B cell (primary cell): Measurements from ENCODE around the gene TNFRSF1A. TPM values are rescaled to one million over a fixed set of nuclear protein-coding genes. Genes with fewer than 3 reads are reported as not detected.

ENCODE experiments used
- ATAC-seq: fragments of 200-7000 bp; cut with Tn5 transposase; one replicate; pipeline ENCODE4 v1.10.0; 2021; ENCODE audit warnings: low read depth, mild to moderate bottlenecking, moderate number of reproducible peaks, moderate library complexity
- CTCF ChIA-PET: fragments of 350-600 bp; sonication (Branson Sonifier 250); formaldehyde crosslinking; loops from one replicate; lab custom pipeline; 2021; ENCODE audit warnings: antibody characterized with exemption, inconsistent platforms; lab: Charles Lee
- POLR2A ChIA-PET: fragments of 350-600 bp; sonication (Branson Sonifier 250); formaldehyde crosslinking; loops from one replicate; lab custom pipeline; 2021; ENCODE audit warnings: antibody characterized with exemption; lab: Charles Lee
- DNase-seq: peaks from one replicate; pipeline ENCODE4 v3.0.0; 2013
- H2AFZ ChIP-seq: 2 replicates; pipeline ENCODE4 v1.6.1; 2012; ENCODE audit warnings: mild to moderate bottlenecking, low read depth, low read length; ENCODE audit not compliant: insufficient read depth, poor library complexity, severe bottlenecking
- H3K27ac ChIP-seq, 2 donors: 1 replicate in 1 of 2; 2 replicates in 1 of 2; pipeline ENCODE4 v1.5.1; 2012 to 2013; ENCODE audit warnings: low read length in 2 of 2, mild to moderate bottlenecking in 2 of 2, moderate library complexity in 1 of 2
- H3K27me3 ChIP-seq, 4 experiments: fragments of 200-600 bp in 1 of 4; sonication (generic) in 1 of 4; replicated peaks in 1 of 4; 1 replicate in 2 of 4; 2 replicates in 2 of 4; pipeline versions ENCODE4 v1.6.1 to v1.7.0; 2013 to 2016; ENCODE audit warnings: low read length in 3 of 4, mild to moderate bottlenecking in 2 of 4, mixed read lengths in 1 of 4, moderate library complexity in 1 of 4; ENCODE audit not compliant: insufficient read depth in 4 of 4, control insufficient read depth in 3 of 4; ENCODE audit errors: control extremely low read depth in 1 of 4
- H3K36me3 ChIP-seq, 2 experiments: replicated peaks in 1 of 2; 1 replicate in 1 of 2; 2 replicates in 1 of 2; pipeline versions ENCODE4 v1.6.1 to v1.7.1; 2013; ENCODE audit warnings: low read length in 1 of 2; ENCODE audit not compliant: insufficient read depth in 2 of 2, control insufficient read depth in 1 of 2; ENCODE audit errors: control extremely low read depth in 1 of 2, extremely low read depth in 1 of 2
- H3K4me1 ChIP-seq, 2 donors: fragments of 200-600 bp in 1 of 2; sonication (generic) in 1 of 2; 1 replicate in 1 of 2; 2 replicates in 1 of 2; pipeline versions ENCODE4 v1.5.1 to v1.6.1; 2013 to 2017; ENCODE audit warnings: low read length in 2 of 2; ENCODE audit not compliant: control insufficient read depth in 2 of 2, insufficient read depth in 2 of 2
- H3K4me2 ChIP-seq: replicated peaks from 2 replicates; pipeline ENCODE3; 2012; ENCODE audit warnings: mild to moderate bottlenecking, low read depth, low read length; ENCODE audit not compliant: poor library complexity, severe bottlenecking
- H3K4me3 ChIP-seq, 5 experiments: fragments of 200-600 bp in 1 of 5; sonication (generic) in 1 of 5; 1 replicate in 3 of 5; 2 replicates in 2 of 5; pipeline versions ENCODE4 v1.5.1 to v1.7.0; 2011 to 2016; ENCODE audit warnings: low read length in 4 of 5, mild to moderate bottlenecking in 4 of 5, low read depth in 2 of 5, control low read depth in 1 of 5, moderate library complexity in 1 of 5; ENCODE audit not compliant: insufficient read depth in 1 of 5; ENCODE audit errors: control extremely low read depth in 1 of 5, extremely low read depth in 1 of 5
- H3K79me2 ChIP-seq: fragments of 200-600 bp; sonication (generic); one replicate; pipeline ENCODE4 v1.6.0; 2016; ENCODE audit warnings: low read length; ENCODE audit not compliant: control insufficient read depth, insufficient read depth
- H3K9ac ChIP-seq: fragments of 200-600 bp; sonication (generic); 2 replicates; pipeline ENCODE4 v1.6.1; 2017; ENCODE audit warnings: mild to moderate bottlenecking, low read length, moderate library complexity
- H3K9me3 ChIP-seq, 3 donors: one replicate each; pipeline versions ENCODE4 v1.6.1 to v1.7.1; 2013; ENCODE audit warnings: low read length in 2 of 3; ENCODE audit not compliant: control insufficient read depth in 2 of 3, insufficient read depth in 1 of 3; ENCODE audit errors: control extremely low read depth in 1 of 3
- H4K20me1 ChIP-seq: 2 replicates; pipeline ENCODE4 v1.6.0; 2012; ENCODE audit warnings: mild to moderate bottlenecking, low read length; ENCODE audit not compliant: insufficient read depth, control insufficient read depth, poor library complexity, severe bottlenecking
- H3K27ac Mint-ChIP-seq: one replicate; pipeline ENCODE4 v1.8.0; 2021; ENCODE audit warnings: mixed read lengths
- H3K27me3 Mint-ChIP-seq: one replicate; pipeline ENCODE4 v1.8.0; 2021; ENCODE audit warnings: mixed read lengths
- H3K4me1 Mint-ChIP-seq: one replicate; pipeline ENCODE4 v1.8.0; 2021; ENCODE audit warnings: mixed read lengths
- H3K4me3 Mint-ChIP-seq: one replicate; pipeline ENCODE4 v1.8.0; 2021; ENCODE audit warnings: mixed read lengths
- H3K9me3 Mint-ChIP-seq: one replicate; pipeline ENCODE4 v1.8.0; 2022; ENCODE audit warnings: mixed read lengths; ENCODE audit not compliant: insufficient read depth
- CTCF ChIP-seq: fragments of 200-600 bp; IDR thresholded peaks from one replicate; pipeline ENCODE4 v1.8.0; 2022; ENCODE audit warnings: antibody characterized with exemption, mild to moderate bottlenecking
- EZH2 ChIP-seq: IDR thresholded peaks from 2 replicates; pipeline ENCODE4 v1.6.1; 2012; ENCODE audit warnings: borderline replicate concordance, low read depth, mild to moderate bottlenecking, moderate library complexity, low read length; ENCODE audit not compliant: insufficient read depth, poor library complexity, severe bottlenecking
- WGBS: methylation state at CpG from one replicate; pipeline ENCODE4 v1.1.5; 2013; ENCODE audit warnings: missing lambda C conversion rate; ENCODE audit not compliant: insufficient coverage; 5-methylcytosine and 5-hydroxymethylcytosine counted together
- intact Hi-C: fragments of 100-400 bp; cut with micrococcal nuclease; formaldehyde crosslinking; loops from one replicate; pipeline ENCODE4 v1.10.0; 2022
- polyA plus RNA-seq: library from polyadenylated mRNA; depleted of rRNA; stranded (reverse); fragments of >200 nt; gene quantifications from 2 replicates; pipeline ENCODE4 v1.2.3, GENCODE V29; 2012
- total RNA-seq, 2 donors: library from RNA; stranded (reverse); fragments of 120-200 nt in 1 of 2; gene quantifications; 1 replicate in 1 of 2; 2 replicates in 1 of 2; pipeline versions ENCODE4 v1.2.3 to v1.2.4, GENCODE V29; 2013 to 2022

The TNFRSF1A gene
- total and polyA plus RNA-seq, 2 donors (not counting 1 experiment from before 2014, with no cell fraction given), result 0.59 to 1.6 TPM

GRCh38 chr12:6362403-6362802, 20.5 kb upstream of the TNFRSF1A start:
- no peak for ATAC-seq
- no peaks in the 10 kb centered on the region for H3K9me3 Mint-ChIP-seq
- 100% methylated on average over 1 of the region's 3 CpGs for WGBS

GRCh38 chr12:6361834-6362233, 20.0 kb upstream of the TNFRSF1A start:
- Histone ChIP-seq H3K9me3 (no peaks in the 10 kb centered on the region), H3K4me1 (peaks cover 10 to 12% of the 10 kb centered on the region in 2 donors), H3K27me3 (peaks cover 0 to 50% (median 13%) of the 10 kb centered on the region in 4 experiments), H3K9ac (no peak overlapping the region), H3K4me3 (no peak overlapping the region), H3K27ac (no peak overlapping the region), H3K4me2 (no peak overlapping the region), H2AFZ (no peak overlapping the region), H3K79me2 (no peaks in the 10 kb centered on the region), H3K36me3 (no peaks in the 10 kb centered on the region), H4K20me1 (no peaks in the 10 kb centered on the region)
- intact Hi-C loops, result no loop called here
- H3K27me3 Mint-ChIP-seq, result peaks cover 45% of the 10 kb centered on the region
- WGBS, result 92% methylated on average over 14 of the region's 14 CpGs
- H3K9me3 Mint-ChIP-seq, result no peaks in the 10 kb centered on the region
- peaks cover 7% of the 10 kb centered on the region for H3K4me1 Mint-ChIP-seq
- ATAC-seq, result no peak
- H3K4me3 Mint-ChIP-seq, result peak overlapping the region; percentile 4
- H3K27ac Mint-ChIP-seq, result no peak overlapping the region
- ChIA-PET POLR2A (no interaction called here), CTCF (no interaction called here)
- DNase-seq, result no peak
- TF ChIP-seq CTCF (no peak), EZH2 (no peak)

More at GRCh38 chr12:6362403-6362802, 20.5 kb upstream of the TNFRSF1A start:
- Histone ChIP-seq H3K4me2 (no peak overlapping the region), H3K9me3 (peaks cover 0 to 2% (median 0%) of the 10 kb centered on the region in 3 donors), H3K4me1 (peaks cover 10 to 12% of the 10 kb centered on the region in 2 donors), H3K27me3 (peaks cover 0 to 49% (median 13%) of the 10 kb centered on the region in 4 experiments), H3K36me3 (no peaks in the 10 kb centered on the region), H4K20me1 (no peaks in the 10 kb centered on the region), H3K4me3 (no peak overlapping the region), H3K79me2 (no peaks in the 10 kb centered on the region), H3K9ac (no peak overlapping the region), H2AFZ (no peak overlapping the region), H3K27ac (no peak overlapping the region)
- POLR2A ChIA-PET, result interaction anchor here (0.6 kb wide), 1 partner anchor 39 kb away, joined by 3 read pairs; no protein-coding TSS in a partner anchor
- Mint-ChIP-seq H3K27me3 (peaks cover 39% of the 10 kb centered on the region), H3K4me3 (peak overlapping the region; percentile 4), H3K4me1 (peaks cover 10% of the 10 kb centered on the region), H3K27ac (no peak overlapping the region)
- intact Hi-C loops, result no loop called here
- CTCF ChIA-PET, result no interaction called here
- TF ChIP-seq EZH2 (no peak), CTCF (no peak)
- no peak for DNase-seq
